Lower lobe of right lung (tissue), 2 donors: ENCODE data around the gene VAV2. TPM values are rescaled to one million over a fixed set of nuclear protein-coding genes. Genes with fewer than 3 reads are reported as not detected.

Experiments used
- ATAC-seq, 2 donors: fragments of 200-7000 bp; cut with Tn5 transposase; one replicate each; pipeline ENCODE4 v1.9.1; 2020 to 2022; ENCODE audit warnings: mild to moderate bottlenecking in 2 of 2, moderate library complexity in 2 of 2
- DNase-seq: peaks from one replicate; pipeline ENCODE4 v3.0.0-alpha.2; 2020
- H3K27ac ChIP-seq: fragments of 200-600 bp; one replicate; pipeline ENCODE4 v1.8.0; 2022
- H3K27me3 ChIP-seq: fragments of 200-600 bp; one replicate; pipeline ENCODE4 v1.8.0; 2022; ENCODE audit warnings: low read depth
- H3K36me3 ChIP-seq: fragments of 200-600 bp; one replicate; pipeline ENCODE4 v1.8.0; 2022; ENCODE audit warnings: mild to moderate bottlenecking
- H3K4me1 ChIP-seq: fragments of 200-600 bp; one replicate; pipeline ENCODE4 v1.8.0; 2022
- H3K4me3 ChIP-seq: fragments of 200-600 bp; one replicate; pipeline ENCODE4 v1.8.0; 2022; ENCODE audit warnings: mild to moderate bottlenecking
- H3K9me3 ChIP-seq: fragments of 200-600 bp; one replicate; pipeline ENCODE4 v1.8.0; 2022
- CTCF ChIP-seq: fragments of 200-600 bp; IDR thresholded peaks from one replicate; pipeline ENCODE4 v1.8.0; 2022; ENCODE audit warnings: antibody characterized with exemption, mild to moderate bottlenecking
- intact Hi-C: fragments of 100-400 bp; cut with DNase I; formaldehyde crosslinking; loops from one replicate; pipeline ENCODE4 v1.11.0; 2022
- total RNA-seq: library from RNA; stranded (reverse); fragmentation: NEBNext Ultra II Directional; extraction: Animal tissue kit (Norgen Biotek cat#: 25700); gene quantifications from one replicate; pipeline ENCODE4 v1.2.1, GENCODE V29; 2021
- donor health status: DM: no; HTN: yes; CAD: no; lungs with severe emphysema.

VAV2 gene
- total RNA-seq, 1 donor from 2014 or later: 26.9 TPM

GRCh38 chr9:133794016-133794760 is 197.9 kb downstream of the VAV2 start:
- no peak for DNase-seq

DNA sequence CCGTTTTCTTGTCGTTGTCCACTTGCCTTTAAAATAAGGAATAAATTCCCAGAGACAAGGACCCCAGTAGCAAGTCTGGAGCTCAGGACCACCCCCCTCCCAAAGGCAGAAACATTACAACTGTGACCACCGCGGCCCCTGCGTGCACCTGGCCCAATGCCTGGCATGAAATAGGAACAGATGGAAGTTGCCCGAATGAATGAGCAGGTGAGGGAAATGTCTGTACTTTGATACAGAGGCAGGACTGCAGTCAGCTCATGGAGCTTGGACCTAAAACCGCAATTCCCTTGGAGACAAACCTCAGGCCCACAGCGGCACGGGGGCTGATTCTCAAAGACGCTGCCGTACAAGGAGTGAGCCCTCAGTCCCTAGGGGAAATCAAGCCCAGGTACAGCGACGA is 198.7 kb downstream of the VAV2 start:
- no peak for ATAC-seq
- intact Hi-C loops: loop anchor here (5.0 kb wide), 1 partner anchor 199 kb away; the partner anchor contains the start of gene VAV2
- no peak for DNase-seq

More at GRCh38 chr9:133794016-133794760, 197.9 kb downstream of the VAV2 start:
- intact Hi-C loops: loop anchor here (5.0 kb wide), 1 partner anchor 198 kb away; the partner anchor contains the start of gene VAV2
- no peak overlapping the region for H3K27ac ChIP-seq
- peaks cover 12% of the 10 kb centered on the region for H3K36me3 ChIP-seq
- no peaks in the 10 kb centered on the region for H3K9me3 ChIP-seq
- TF ChIP-seq CTCF: no peak
- H3K4me3 ChIP-seq: no peak overlapping the region
- ATAC-seq: no peak
- H3K27me3 ChIP-seq: no peaks in the 10 kb centered on the region
- peaks cover 25% of the 10 kb centered on the region for H3K4me1 ChIP-seq

GRCh38 chr9:133792721-133793470 is 199.2 kb downstream of the VAV2 start:
- Histone ChIP-seq H3K27ac (no peak overlapping the region), H3K36me3 (peaks cover 12% of the 10 kb centered on the region), H3K4me1 (peaks cover 38% of the 10 kb centered on the region), H3K9me3 (no peaks in the 10 kb centered on the region), H3K4me3 (peak overlapping the region; percentile 15), H3K27me3 (no peaks in the 10 kb centered on the region)
- intact Hi-C loops: loop anchor here (5.0 kb wide), 1 partner anchor 199 kb away; the partner anchor contains the start of gene VAV2
- peak; percentile 99 for TF ChIP-seq CTCF
- DNase-seq (peak; percentile 84), ATAC-seq (peak; percentile 86 to 88)

More for the DNA sequence above, 198.7 kb downstream of the VAV2 start:
- TF ChIP-seq CTCF: no peak
- peaks cover 32% of the 10 kb centered on the region for H3K4me1 ChIP-seq
- H3K27me3 ChIP-seq: no peaks in the 10 kb centered on the region
- no peaks in the 10 kb centered on the region for H3K9me3 ChIP-seq
- no peak overlapping the region for H3K27ac ChIP-seq
- H3K4me3 ChIP-seq: peak overlapping the region; percentile 15
- peaks cover 12% of the 10 kb centered on the region for H3K36me3 ChIP-seq

DNA sequence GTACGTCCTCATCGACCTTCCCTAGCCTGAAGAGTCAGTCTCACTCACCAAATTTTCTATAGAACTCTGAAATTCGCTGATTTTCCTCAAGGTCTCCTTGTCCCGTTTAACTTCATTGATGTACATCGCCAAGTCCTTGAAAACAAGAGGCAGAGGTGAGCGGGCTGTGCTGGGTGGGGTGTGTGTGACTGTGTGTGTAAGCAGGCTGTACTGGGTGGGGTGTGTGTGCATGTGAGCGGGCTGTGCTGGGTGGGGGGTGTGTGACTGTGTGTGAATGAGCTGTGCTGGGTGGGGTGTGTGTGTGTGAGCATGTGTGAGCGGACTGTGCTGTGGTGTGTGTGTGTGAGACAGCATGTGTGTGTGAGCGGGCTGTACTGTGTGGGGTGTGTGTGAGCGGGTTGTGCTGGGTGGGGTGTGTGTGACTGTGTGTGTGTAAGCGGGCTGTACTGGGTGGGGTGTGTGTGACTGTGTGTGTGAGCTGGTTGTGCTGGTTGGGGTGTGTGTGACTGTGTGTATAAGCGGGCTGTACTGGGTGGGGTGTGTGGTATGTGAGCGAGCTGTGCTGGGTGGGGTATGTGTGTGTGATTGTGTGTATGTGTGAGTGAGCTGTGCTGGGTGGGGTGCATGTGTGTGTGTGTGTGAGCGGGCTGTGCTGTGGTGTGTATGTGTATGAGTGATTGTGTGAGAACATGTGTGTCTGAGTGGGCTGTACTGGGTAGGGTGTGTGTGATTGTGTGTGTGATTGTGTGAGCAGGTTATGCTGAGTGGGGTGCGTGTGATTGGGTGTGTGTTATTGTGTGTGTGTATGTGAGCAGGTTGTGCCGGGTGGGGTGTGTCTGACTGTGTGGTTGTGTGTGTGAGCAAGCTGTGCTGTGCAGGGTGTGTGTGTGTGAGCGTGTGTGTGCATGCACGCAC is 200.1 kb downstream of the VAV2 start:
- Histone ChIP-seq H3K4me3 (no peak overlapping the region), H3K4me1 (peaks cover 47% of the 10 kb centered on the region), H3K36me3 (peaks cover 12% of the 10 kb centered on the region), H3K9me3 (no peaks in the 10 kb centered on the region), H3K27me3 (no peaks in the 10 kb centered on the region), H3K27ac (no peak overlapping the region)
- no peak for TF ChIP-seq CTCF
- intact Hi-C loops: loop anchor here (5.0 kb wide), 1 partner anchor 200 kb away; the partner anchor contains the start of gene VAV2
- DNase-seq (no peak), ATAC-seq (no peak)

DNA sequence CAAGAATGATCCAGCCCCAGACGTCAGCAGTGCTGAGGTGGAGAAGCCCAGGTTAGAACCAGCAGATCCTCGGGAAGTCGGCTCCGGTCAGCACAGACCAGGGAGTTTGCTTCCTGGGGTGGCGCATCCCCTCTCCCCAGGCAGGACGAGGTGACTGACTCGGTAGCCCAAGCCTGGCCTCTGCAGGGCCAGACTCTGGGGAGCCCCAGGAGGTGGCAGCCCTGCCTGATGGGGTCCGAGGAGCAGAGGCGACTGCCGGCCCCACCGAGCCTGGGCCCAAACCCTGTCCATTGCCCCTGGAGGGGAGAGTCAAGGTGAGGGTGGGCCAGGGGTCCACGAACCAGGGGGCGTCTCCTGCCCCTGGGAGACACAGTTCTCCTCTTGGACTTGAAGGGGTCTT is 201.1 kb downstream of the VAV2 start:
- H3K4me3 ChIP-seq: no peak overlapping the region
- H3K27me3 ChIP-seq: no peaks in the 10 kb centered on the region
- no peaks in the 10 kb centered on the region for H3K9me3 ChIP-seq
- ATAC-seq: no peak
- TF ChIP-seq CTCF: no peak
- intact Hi-C loops: loop anchor here (5.0 kb wide), 1 partner anchor 201 kb away; the partner anchor contains the start of gene VAV2
- no peak for DNase-seq
- peaks cover 51% of the 10 kb centered on the region for H3K4me1 ChIP-seq
- H3K27ac ChIP-seq: no peak overlapping the region
- peaks cover 15% of the 10 kb centered on the region for H3K36me3 ChIP-seq
